ENCODE data around the gene TSC1. TPM values are rescaled to one million over a fixed set of nuclear protein-coding genes. Genes with fewer than 3 reads are reported as not detected.

TSC1 gene
- total and polyA plus RNA-seq, 9 donors = 18.9 to 49.1 (median 40.5) TPM

DNA sequence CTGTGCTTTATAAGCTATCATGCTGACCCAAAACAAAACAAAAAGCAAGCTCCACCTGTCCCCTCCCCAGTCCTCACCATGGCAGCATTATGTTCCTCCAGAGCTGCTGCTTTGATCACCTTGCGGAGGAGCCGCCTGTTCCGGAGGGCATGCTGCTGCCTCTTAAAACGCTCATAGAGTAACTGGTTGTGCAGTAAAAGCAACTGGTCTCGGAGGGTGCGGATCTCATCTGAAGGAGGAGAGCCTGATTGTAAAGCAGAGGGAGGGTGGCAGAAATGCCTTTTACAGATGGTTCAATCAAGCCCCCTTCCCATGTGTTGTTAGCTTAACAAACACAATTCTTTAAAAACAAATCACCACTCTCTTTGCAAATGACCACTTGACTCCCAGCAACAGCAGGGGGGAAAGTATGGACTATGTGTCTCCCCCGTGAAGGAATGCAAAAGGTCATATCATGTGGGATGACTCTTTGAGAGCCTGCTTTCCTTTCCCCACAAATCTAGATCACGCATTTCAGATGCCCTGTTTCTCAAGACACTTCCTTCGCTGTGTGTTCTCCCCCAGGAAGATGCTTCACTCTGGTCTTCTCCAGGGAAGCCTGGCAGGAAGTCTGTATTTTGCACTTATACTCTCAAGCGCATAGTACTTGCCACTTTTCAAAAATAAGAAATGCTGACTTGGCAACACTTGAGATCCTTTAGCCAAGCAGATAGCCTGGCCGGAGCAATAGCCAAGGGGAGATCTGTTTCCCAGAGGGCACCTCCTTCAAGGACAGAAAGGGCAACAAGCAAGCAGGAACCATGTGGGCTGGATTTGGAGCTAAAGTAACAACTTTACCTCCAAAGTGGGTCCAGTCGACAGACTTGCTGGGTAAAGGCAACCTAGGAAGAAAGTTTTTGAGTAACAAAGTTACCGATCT lies 40.6 kb downstream of the TSC1 start:
- intact Hi-C loops (cut with DNase I) = loop anchor here in 2 of 4 donors (10.0 kb wide), 2 partner anchors 99 to 239 kb away; partner anchors contain the start of gene DDX31 (in 1 of the 2)
- no peaks in the 10 kb centered on the region for H3K27me3 ChIP-seq
- H3K36me3 ChIP-seq = no peaks in the 10 kb centered on the region
- no peak overlapping the region for H3K4me3 ChIP-seq
- 66 to 76% (median 74%) methylated on average over 13 of the region's 13 CpGs for WGBS, 3 donors
- no peaks in the 10 kb centered on the region for H3K9me3 ChIP-seq
- DNase-seq = no peak
- H3K4me1 ChIP-seq (ENCODE audit: insufficient read depth) = no peaks in the 10 kb centered on the region
- TF ChIP-seq, protein P1, sequence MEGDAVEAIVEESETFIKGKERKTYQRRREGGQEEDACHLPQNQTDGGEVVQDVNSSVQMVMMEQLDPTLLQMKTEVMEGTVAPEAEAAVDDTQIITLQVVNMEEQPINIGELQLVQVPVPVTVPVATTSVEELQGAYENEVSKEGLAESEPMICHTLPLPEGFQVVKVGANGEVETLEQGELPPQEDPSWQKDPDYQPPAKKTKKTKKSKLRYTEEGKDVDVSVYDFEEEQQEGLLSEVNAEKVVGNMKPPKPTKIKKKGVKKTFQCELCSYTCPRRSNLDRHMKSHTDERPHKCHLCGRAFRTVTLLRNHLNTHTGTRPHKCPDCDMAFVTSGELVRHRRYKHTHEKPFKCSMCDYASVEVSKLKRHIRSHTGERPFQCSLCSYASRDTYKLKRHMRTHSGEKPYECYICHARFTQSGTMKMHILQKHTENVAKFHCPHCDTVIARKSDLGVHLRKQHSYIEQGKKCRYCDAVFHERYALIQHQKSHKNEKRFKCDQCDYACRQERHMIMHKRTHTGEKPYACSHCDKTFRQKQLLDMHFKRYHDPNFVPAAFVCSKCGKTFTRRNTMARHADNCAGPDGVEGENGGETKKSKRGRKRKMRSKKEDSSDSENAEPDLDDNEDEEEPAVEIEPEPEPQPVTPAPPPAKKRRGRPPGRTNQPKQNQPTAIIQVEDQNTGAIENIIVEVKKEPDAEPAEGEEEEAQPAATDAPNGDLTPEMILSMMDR (IDR thresholded peaks at IDR 0.05) = no peak
- TF ChIP-seq EP300 (IDR thresholded peaks at IDR 0.05) (no peak), POLR2A (IDR thresholded peaks at IDR 0.05) (no peak)
- H3K27ac ChIP-seq = no peak overlapping the region

DNA sequence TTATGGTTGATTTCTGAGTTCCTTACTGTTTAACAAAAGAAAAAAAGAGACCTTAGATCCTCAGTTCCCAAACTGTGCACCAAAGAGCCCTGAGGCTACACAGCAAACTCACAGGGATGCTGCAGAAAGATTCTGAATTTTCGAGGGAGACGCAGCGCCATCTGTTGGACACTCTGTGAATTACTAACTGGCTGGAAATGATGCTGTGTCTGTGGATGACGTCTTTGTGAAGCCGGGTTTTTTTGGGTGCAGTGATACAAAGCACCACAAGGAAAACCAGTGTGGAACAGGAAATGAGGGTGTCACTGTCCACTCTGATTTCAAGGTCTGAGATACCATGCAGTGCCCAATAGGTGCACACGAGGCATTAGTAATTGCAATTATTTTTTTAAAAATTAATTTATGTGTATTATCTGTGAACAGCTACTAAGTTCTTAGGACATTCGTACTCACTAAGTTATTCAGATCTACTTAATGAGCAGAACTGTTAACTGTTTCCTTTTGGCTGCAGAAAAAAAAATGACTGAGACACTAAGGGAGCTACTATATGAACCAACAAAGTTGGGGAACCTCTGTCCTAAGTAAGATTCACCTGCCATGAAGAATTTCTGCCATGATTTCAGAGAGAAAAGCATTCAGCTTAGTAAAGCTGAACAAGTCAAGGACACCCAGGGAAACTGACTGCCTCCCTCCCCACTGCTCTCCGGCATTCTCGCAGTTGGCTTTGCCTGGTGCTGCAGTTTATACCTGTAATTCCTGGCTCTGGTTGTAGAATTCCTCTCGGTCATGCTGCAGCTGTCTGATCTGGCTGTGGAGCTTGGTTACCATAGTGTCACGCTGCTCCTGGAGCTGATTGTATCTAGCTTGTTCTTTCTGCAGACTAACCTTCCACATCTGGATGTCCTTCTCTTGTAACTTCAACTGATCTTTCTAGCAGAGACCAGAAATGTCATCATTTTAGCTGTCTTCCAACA lies 42.3 kb downstream of the TSC1 start:
- Histone ChIP-seq H3K4me3 (no peak overlapping the region), H3K36me3 (no peaks in the 10 kb centered on the region)
- WGBS, 3 donors = 39 to 41% (median 39%) methylated on average over 11 of the region's 11 CpGs

DNA sequence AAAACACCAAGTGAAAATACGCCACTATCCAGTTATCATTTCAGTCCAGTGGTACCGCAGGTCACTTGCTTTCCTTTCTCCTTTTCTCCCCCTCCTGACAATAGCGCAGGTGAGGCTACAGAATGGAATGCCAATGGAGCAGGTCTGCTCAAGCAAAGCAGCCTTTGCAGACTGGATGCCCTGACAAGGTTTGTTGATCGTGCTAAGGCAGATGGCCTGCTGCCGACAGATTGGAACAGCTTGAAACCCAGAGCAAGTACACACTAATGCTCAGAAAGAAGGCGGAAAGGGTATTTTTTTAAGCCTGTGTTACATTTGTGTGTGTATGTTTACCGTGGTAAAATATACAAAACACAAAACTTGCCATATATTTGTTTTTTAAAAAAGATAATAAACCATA lies 46.4 kb downstream of the TSC1 start:
- intact Hi-C loops (cut with DNase I) = no loop called here
- Histone ChIP-seq H3K36me3 (no peaks in the 10 kb centered on the region), H3K27me3 (no peaks in the 10 kb centered on the region), H3K4me1 (ENCODE audit: insufficient read depth) (peaks cover 2% of the 10 kb centered on the region), H3K4me3 (no peak overlapping the region), H3K9me3 (no peaks in the 10 kb centered on the region), H3K27ac (no peak overlapping the region)
- no peak for TF ChIP-seq EP300 (IDR thresholded peaks at IDR 0.05)
- no peak for TF ChIP-seq POLR2A (IDR thresholded peaks at IDR 0.05)
- TF ChIP-seq, protein P1 (IDR thresholded peaks at IDR 0.05) = no peak
- WGBS, 3 donors = 88 to 91% (median 89%) methylated on average over 7 of the region's 7 CpGs
- DNase-seq = no peak

More for the DNA sequence above, 42.3 kb downstream of the TSC1 start:
- DNase-seq = peak; percentile 58 to 83 (median 75)
- TF ChIP-seq, protein P1 (IDR thresholded peaks at IDR 0.05) = peak; percentile 71 to 82 (median 74)
- no peak for TF ChIP-seq EP300 (IDR thresholded peaks at IDR 0.05)
- intact Hi-C loops (cut with DNase I) = loop anchor here in 2 of 4 donors (10.0 kb wide), 2 partner anchors 97 to 237 kb away; partner anchors contain the start of gene DDX31 (in 1 of the 2)
- no peaks in the 10 kb centered on the region for H3K4me1 ChIP-seq (ENCODE audit: insufficient read depth)
- no peaks in the 10 kb centered on the region for H3K27me3 ChIP-seq
- H3K27ac ChIP-seq = peak overlapping the region in 1 of 2 donors; percentile 2
- H3K9me3 ChIP-seq = no peaks in the 10 kb centered on the region

DNA sequence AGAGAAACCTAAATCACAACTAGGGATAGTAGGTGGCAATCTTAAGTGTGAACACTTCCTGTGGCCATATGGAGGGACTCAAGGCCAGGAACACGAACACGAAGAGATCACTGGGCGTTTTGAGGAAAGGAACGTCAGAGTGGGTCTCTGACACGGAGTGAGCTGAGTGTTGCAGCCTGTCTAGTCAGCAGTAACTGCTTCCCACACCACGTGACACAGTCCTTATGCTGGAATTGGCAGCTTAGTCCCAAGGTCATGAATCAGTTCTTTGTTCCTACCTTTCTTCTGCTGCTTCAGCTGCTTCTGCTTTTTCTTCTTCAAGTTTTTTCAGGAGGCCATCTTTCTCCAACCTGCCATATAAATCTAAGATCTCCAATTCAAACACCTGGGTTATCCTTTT lies 47.5 kb downstream of the TSC1 start:
- H3K27ac ChIP-seq = peak overlapping the region; percentile 6 to 68
- WGBS, 3 donors = 9 to 23% (median 14%) methylated on average over 6 of the region's 6 CpGs
- H3K27me3 ChIP-seq = no peaks in the 10 kb centered on the region
- peaks cover 2% of the 10 kb centered on the region for H3K4me1 ChIP-seq (ENCODE audit: insufficient read depth)
- TF ChIP-seq EP300 (IDR thresholded peaks at IDR 0.05) = no peak
- TF ChIP-seq, protein P1 (IDR thresholded peaks at IDR 0.05) = no peak
- no peak for TF ChIP-seq POLR2A (IDR thresholded peaks at IDR 0.05)
- H3K9me3 ChIP-seq = no peaks in the 10 kb centered on the region
- H3K36me3 ChIP-seq = no peaks in the 10 kb centered on the region
- DNase-seq = peak; percentile 56 to 73 (median 60)
- H3K4me3 ChIP-seq = no peak overlapping the region
- intact Hi-C loops (cut with DNase I) = no loop called here
